ENCODE results near the gene TCOF1.

The TCOF1 gene

GRCh38 chr5:150394131-150394530 is 36.6 kb downstream of the TCOF1 start:
- no peak for TF ChIP-seq CTCF (IDR thresholded peaks at IDR 0.05; ENCODE audit: insufficient read depth, low read depth, low read length, missing control alignments)
- H3K4me3 ChIP-seq (ENCODE audit: low read depth, low read length) = no peak overlapping the region
- peak; percentile 64 for DNase-seq (ENCODE audit: low read depth)

GRCh38 chr5:150394912-150395687 is 37.6 kb downstream of the TCOF1 start:
- no peak overlapping the region for H3K4me3 ChIP-seq (ENCODE audit: low read depth, low read length)
- DNase-seq (ENCODE audit: low read depth) = no peak
- no peak for TF ChIP-seq CTCF (IDR thresholded peaks at IDR 0.05; ENCODE audit: insufficient read depth, low read depth, low read length, missing control alignments)

- DNase-seq (ENCODE audit: low read depth) = no peak
- TF ChIP-seq CTCF (IDR thresholded peaks at IDR 0.05; ENCODE audit: insufficient read depth, low read depth, low read length, missing control alignments) = no peak
- H3K4me3 ChIP-seq (ENCODE audit: low read depth, low read length) = no peak overlapping the region
Observed at GRCh38 chr5:150395688-150395975, 38.1 kb downstream of the TCOF1 start.

GRCh38 chr5:150396267-150396666 is 38.8 kb downstream of the TCOF1 start:
- DNase-seq (ENCODE audit: low read depth) = no peak
- no peak for TF ChIP-seq CTCF (IDR thresholded peaks at IDR 0.05; ENCODE audit: insufficient read depth, low read depth, low read length, missing control alignments)
- H3K4me3 ChIP-seq (ENCODE audit: low read depth, low read length) = no peak overlapping the region

- H3K4me3 ChIP-seq (ENCODE audit: low read depth, low read length) = no peak overlapping the region
- DNase-seq (ENCODE audit: low read depth) = no peak
- no peak for TF ChIP-seq CTCF (IDR thresholded peaks at IDR 0.05; ENCODE audit: insufficient read depth, low read depth, low read length, missing control alignments)
Observed at GRCh38 chr5:150397146-150397781, 39.8 kb downstream of the TCOF1 start.

GRCh38 chr5:150397782-150398721 is 40.6 kb downstream of the TCOF1 start:
- TF ChIP-seq CTCF (IDR thresholded peaks at IDR 0.05; ENCODE audit: insufficient read depth, low read depth, low read length, missing control alignments) = no peak
- no peak for DNase-seq (ENCODE audit: low read depth)

More at GRCh38 chr5:150397782-150398721, 40.6 kb downstream of the TCOF1 start:
- no peak overlapping the region for H3K4me3 ChIP-seq (ENCODE audit: low read depth, low read length)
